ENCODE data around the gene S100A10.

The S100A10 gene

GRCh38 chr1:152009691-152010090 lies 16.0 kb upstream of the S100A10 start:
- no peak for DNase-seq

- no peak for DNase-seq
These were observed 13.4 kb upstream of the S100A10 start for GRCh38 chr1:152007047-152007446.

- no peak for DNase-seq
These were observed 11.8 kb upstream of the S100A10 start for GRCh38 chr1:152005360-152005912.

DNA sequence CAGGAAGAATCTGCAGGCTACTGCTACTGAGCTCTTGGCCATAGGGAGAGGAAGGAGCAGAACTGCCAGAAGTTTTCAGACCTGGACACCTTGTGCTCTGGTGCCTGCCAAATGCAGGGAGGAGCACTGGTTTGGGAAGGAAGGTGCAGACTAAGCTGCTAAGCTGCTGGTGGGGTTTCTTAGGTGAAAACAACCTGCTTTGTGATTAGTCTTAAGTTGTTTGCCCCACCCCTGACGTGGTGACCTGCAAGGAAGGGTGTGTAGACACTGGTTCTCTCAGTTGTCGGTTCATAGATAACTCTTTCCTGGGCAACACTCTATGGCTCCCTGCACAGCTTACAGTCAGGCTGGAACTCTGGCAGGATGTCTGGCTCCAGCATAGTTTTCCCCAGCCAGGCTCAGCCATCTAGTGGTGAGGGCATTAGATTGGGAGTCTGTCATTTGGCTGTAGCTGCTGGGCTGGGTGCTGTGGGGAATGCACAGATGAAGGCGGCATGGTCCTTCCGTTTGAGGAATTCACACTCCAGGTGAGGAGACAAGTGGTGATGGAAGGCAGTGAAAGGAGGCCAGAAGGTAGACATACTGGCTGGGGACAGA lies 10.3 kb upstream of the S100A10 start:
- no peak for DNase-seq

- DNase-seq: no peak
These were observed 9.3 kb upstream of the S100A10 start for GRCh38 chr1:152002960-152003359.

DNA sequence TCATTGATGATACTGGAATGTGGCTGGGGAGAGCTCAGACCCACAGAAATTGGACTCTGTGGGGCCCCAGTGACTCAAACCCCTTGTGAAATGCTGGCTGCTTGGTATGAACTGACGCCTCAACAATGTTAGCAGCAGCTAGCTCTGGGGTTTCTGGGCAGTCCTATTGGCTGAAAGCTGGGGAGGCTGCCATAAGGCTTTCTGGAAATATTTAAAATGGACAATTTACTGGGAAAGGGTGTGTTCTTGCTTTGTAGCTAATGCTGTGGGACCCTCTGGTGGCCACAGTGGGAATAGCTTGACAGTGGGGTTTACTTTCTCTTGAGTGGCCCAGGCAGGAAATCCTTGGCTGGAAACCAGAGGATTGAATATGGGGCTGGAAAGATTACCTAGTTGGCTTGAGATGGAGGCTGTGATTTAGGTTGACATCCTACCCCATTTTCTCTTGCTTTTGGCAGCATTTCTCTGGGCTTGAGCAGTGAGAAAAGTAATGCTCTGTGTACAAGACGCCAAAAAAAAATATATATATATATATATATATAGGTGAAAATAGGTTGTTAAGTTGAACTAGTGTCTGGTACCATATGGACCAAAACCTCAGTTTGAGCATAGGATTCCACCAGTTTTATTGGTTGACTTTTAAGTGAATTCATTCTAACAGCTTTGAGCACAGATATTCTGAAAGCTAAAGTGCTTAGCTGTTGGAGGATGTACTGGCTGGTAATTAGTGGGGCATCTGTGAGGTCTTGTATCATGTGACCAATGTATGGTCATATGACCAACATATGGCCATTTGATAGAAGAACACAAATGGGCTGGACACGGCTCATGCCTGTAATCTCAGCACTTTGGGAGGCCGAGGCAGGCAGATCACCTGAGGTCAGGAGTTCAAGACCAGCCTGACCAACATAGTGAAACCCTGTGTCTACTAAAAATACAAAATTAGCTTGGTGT lies 8.2 kb upstream of the S100A10 start:
- DNase-seq: peak; percentile 81 to 84

DNA sequence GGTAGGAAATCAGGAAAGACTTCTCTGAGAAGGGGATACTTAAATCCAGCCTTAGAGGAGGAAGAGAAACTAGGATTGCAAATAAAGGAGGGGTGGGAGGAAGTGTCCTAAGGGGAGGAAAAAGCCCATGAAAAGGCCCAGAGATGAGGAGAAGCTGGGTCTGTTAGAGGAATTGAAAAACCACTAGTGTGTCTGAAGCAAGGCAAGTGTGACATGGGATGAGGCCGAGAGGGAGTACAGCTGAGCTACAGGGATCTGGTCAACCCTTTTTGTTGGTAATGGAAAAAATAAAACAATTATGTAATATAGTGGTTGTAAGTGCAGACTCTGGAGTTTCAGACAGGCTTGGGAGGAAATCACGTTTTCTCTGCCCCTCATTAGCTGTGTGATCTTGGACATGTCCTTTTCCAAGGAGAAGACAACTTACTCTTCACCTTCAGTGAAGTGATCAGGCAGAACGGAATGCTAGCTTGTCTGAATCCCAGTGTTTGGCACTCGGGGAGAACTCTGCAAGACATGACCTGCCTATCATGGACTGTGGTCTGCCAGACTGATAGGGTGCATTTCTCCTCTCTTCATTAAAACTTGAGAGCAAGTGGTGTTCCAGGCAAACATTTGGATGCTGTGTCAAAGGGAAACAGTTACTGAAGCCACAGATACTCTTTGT lies 7.4 kb upstream of the S100A10 start:
- peak; percentile 87 to 90 for DNase-seq

- no peak for DNase-seq
These were observed 5.1 kb upstream of the S100A10 start for GRCh38 chr1:151998611-151999362.

DNA sequence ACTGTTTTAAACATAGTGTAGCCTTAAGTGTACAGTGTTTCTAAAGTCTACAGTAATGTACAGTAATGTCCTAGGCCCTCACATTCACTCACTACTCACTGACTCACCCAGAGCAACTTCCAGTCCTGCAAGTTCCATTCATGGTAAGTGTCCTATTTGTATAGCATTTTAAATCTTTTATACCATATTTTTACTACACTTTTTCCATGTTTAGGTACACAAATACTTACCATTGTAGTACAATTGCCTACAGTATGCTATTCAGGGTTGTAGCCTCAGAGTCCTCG lies 3.6 kb upstream of the S100A10 start:
- no peak for DNase-seq

- DNase-seq: peak in 1 of 2 donors; percentile 38
These were observed 2.1 kb upstream of the S100A10 start for GRCh38 chr1:151995774-151996173.

- no peak for DNase-seq
These were observed 1.3 kb upstream of the S100A10 start for GRCh38 chr1:151994956-151995355.

DNA sequence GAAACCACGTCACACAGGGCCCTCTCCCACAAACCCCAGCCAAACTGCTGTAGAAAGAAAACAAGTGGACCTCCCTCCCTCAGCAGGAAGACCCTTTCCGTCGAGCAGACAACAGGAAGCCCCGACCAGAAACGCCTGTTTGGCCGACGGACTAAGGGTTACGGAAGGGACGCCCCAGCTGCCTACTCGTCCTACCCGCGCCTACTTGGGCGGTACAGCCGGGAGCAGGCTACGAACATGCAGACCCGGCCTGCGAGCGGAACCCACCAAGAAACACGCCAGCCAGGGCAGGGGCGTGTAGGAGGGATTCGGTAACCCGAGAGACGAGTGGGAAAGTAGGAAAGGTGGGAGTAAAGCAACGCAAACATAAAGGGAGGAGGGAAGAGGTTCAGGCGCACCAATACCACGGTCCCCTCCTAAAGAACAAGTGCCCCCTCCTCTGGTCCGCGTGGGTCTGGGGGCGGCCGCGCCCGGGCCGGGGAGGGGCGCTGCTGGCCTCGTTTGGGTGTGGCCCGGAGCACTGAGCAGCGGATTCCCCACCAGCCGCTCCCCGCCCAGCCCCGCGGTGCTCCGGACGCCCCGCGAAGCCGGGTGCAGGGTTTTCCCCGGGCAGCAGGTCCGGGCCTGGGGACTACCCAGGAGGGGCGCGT lies 450 bp downstream of the S100A10 start:
- DNase-seq: peak; percentile 57 to 74

DNA sequence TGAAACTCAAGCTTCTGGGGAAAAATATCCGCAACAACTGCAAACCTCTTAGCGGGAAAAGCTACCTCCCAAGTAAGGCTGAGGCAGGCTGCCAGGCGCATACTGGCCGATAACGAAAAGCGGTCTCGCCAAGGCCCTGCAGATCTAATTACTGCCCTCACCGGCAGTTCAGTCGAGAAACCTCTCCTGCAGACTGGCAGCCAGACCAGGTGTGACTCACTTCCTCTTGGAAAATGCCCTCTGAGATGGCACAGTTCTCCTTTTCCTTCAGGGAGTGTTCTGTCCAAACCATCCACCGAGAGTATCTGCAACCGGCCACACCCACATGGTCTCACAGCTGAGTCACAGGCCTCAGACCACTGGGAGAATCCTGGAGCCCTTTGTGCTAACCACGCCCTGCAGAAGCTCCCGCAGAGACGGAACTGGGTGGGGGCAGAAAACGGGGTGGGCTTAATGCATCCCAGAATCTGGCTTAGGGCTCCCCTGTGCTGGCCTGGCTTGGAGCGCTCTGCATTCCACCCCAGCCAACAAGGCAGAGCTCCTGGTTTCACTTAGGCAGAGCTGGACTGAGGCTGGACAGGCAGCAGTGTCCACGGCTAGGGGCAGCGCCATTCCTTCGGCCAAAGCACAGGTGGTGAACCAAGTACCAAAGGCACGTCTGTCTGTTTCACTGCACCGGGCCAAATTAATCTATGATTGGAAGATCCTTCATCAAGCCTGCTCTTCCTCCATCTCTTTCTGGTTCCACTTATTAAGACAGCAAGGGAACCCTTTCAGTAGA lies 1.2 kb downstream of the S100A10 start:
- DNase-seq: peak; percentile 94 to 95

DNA sequence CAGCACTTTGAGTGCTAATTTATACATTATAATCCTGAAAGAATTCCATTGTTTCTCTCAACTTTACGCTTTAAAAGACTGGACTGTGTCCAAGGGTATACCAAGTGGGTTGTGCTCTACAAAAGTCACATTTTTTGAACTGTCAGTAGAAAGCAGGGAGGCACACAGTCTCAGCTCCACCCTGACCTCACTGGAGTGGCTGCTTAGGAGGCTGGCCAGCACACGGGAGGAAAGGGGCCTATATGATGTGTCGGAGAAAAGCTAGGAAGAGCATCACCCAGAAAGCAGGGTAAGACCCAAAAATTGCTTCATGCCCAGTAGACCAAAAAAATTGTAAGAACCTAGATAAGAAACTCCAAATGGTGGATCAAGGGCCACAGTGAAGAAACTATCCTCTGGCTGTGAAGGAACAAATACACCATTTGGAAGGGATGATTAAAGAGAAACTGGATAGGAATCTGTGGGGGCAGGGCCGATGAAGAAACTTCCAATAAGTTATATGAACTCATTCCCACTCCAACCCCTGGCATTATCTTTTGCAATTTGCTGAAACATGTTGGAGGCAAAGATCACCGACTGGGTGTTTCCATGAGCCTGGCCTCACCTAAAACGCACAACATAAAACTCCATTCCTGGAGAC lies 1.9 kb downstream of the S100A10 start:
- no peak for DNase-seq

- no peak for DNase-seq
These were observed 2.8 kb downstream of the S100A10 start for GRCh38 chr1:151990856-151991198.

DNA sequence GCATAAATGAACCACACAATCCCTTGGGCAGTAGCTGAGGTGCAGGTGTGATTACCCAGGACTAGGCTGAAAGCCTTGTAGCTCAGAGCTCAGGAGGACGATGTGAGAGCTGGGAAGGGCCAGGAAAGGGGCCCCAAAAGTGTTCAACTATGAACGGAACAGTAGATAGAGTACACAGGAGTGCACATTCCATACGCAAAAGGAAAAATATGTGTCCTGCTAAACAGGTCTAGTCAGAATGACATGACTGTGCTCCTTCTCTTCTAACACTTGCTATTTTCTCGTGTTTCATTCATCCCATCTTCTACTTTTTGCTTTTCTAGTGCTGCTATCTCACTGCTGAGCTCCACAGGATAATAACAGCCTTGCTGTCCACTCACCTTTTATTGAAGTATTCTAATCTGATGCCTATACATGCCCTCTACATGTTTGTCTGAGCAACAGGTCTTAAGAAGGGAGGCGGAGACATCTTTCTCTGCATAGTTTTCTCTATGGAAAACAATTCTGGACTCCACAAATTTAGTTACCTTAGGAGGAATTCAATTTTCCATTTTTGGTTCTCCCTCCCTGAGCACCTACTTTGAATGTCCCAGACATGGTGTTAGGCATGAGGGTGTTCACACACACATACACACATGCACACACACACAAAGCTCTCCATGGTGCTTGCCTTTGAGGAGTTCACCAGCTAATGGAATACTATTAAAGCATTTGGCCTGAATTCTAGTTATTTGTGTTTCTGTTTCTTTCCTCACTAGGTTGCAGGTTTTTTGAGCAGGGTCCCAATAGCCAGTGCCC lies 3.4 kb downstream of the S100A10 start:
- DNase-seq: no peak

DNA sequence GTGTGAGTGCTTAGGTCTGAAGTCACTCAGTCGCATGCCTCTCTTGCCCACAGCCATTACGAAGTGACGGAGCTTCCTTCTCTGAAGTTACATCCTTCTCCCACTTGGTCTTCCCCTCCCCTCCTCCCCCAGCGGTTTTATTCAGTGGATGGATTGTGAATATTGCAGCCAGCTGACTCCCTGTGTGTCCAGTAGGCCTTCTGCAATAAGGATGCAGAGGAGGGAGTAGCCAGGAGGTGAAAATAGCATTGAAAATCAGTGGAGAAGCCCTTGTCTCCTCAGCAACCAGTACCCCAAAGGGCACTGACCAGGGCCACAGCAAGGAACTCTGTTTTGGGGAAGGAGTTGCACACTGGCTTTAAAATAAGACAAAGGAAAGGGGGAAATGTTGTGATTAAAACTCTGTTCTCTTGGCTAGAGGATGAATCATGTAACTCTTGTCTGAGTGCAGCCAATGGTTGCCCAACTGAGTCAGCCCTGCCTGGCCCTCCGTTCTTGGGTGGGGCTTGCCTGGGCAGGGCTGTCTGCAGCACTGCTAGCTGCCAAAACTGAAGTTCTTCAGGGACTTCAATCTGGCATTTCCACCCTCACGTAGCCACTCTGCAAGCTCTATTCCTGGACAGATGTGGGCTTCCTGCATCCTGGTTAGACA lies 4.3 kb downstream of the S100A10 start:
- DNase-seq: peak; percentile 92 to 94

GRCh38 chr1:151988405-151988923 lies 5.2 kb downstream of the S100A10 start:
- DNase-seq: no peak

DNA sequence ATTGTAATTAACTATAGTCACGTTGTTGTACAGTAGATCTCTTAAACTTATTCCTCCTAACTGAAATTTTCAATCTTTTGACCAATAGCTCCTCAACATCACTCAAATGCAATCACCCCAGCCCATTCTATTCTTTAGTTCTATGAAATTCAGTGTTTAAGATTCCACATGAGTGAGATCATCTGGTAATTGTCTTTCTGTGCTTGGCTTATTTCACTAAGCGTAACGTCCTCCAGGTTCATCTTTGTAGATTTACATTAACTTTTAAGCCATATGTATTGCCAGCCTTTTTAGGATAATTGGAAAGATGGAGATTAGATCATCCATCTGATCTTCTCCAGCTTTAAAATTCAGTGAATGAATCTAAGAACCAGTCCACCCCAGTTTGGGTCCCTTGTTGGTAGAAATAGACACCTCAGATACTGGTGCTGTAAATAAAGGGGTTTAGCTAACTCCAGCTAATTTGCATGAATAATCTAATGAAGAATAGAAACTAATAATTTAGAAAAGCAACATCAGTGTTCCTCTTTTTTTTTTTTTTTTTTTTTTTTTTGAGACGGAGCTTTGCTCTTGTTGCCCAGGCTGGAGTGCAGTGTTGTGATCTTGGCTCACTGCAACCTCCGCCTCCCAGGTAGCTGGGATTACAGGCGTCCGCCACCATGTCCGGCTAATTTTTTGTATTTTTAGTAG lies 7.0 kb downstream of the S100A10 start:
- DNase-seq: no peak

Measured in inflammatory macrophage (primary cell).